Hepatocyte (in vitro differentiated cells): ENCODE results near the gene BRPF3. TPM values are rescaled to one million over a fixed set of nuclear protein-coding genes. Genes with fewer than 3 reads are reported as not detected.
A peak's percentile ranks its signal among the peaks of the same experiment; 100 is the strongest.

Source experiments
- DNase-seq: peaks from one replicate; pipeline ENCODE4 v3.0.0-alpha.2; 2016; ENCODE audit warnings: low spot score
- H2AFZ ChIP-seq: fragments of 200-600 bp; sonication (generic); 2 replicates; pipeline ENCODE4 v1.6.0; 2016; ENCODE audit warnings: antibody characterized with exemption, mild to moderate bottlenecking
- H3K27ac ChIP-seq: fragments of 200-600 bp; sonication (generic); 2 replicates; pipeline ENCODE4 v1.5.1; 2016; ENCODE audit warnings: mild to moderate bottlenecking
- H3K27me3 ChIP-seq: fragments of 200-600 bp; sonication (generic); 2 replicates; pipeline ENCODE4 v1.6.1; 2016
- H3K36me3 ChIP-seq: fragments of 200-600 bp; sonication (generic); replicated peaks from 2 replicates; pipeline ENCODE4 v1.5.1; 2016; ENCODE audit warnings: low read depth; ENCODE audit not compliant: insufficient read depth
- H3K4me1 ChIP-seq: fragments of 200-600 bp; sonication (generic); 2 replicates; pipeline ENCODE4 v1.5.1; 2016; ENCODE audit warnings: mild to moderate bottlenecking, moderate library complexity; ENCODE audit not compliant: insufficient read depth
- H3K4me2 ChIP-seq: fragments of 200-600 bp; sonication (generic); 2 replicates; pipeline ENCODE4 v1.6.0; 2016
- H3K4me3 ChIP-seq: fragments of 200-600 bp; sonication (generic); 2 replicates; pipeline ENCODE4 v1.5.1; 2016; ENCODE audit warnings: mild to moderate bottlenecking
- H3K79me2 ChIP-seq: fragments of 200-600 bp; sonication (generic); 2 replicates; pipeline ENCODE4 v1.6.0; 2017; ENCODE audit warnings: mild to moderate bottlenecking
- H3K9me2 ChIP-seq: fragments of 200-600 bp; sonication (generic); replicated peaks from 2 replicates; pipeline ENCODE4 v1.6.0; 2017; ENCODE audit warnings: mild to moderate bottlenecking; ENCODE audit not compliant: insufficient read depth
- H3K9me3 ChIP-seq: fragments of 200-600 bp; sonication (generic); 2 replicates; pipeline ENCODE4 v1.5.1; 2016; ENCODE audit warnings: low read depth, mild to moderate bottlenecking
- H4K20me1 ChIP-seq: fragments of 200-600 bp; sonication (generic); 2 replicates; pipeline ENCODE4 v1.6.0; 2016; ENCODE audit warnings: mild to moderate bottlenecking; ENCODE audit not compliant: insufficient read depth, poor library complexity, severe bottlenecking
- EZH2 ChIP-seq: fragments of 200-600 bp; sonication (generic); IDR thresholded peaks from 2 replicates; pipeline ENCODE4 v1.6.1; 2016; ENCODE audit warnings: antibody characterized with exemption, mild to moderate bottlenecking, borderline replicate concordance
- EZH2phosphoT487 ChIP-seq: fragments of 200-600 bp; sonication (generic); IDR thresholded peaks from one replicate; pipeline ENCODE4 v1.6.1; 2018; ENCODE audit warnings: antibody characterized with exemption, mild to moderate bottlenecking, low read depth, moderate library complexity; ENCODE audit not compliant: unreplicated experiment, severe bottlenecking
- WGBS: methylation state at CpG from one replicate; pipeline ENCODE4 v1.1.6; 2016; ENCODE audit warnings: low lambda C conversion rate; ENCODE audit errors: missing lambda C conversion rate; 5-methylcytosine and 5-hydroxymethylcytosine counted together
- polyA plus RNA-seq: library from polyadenylated mRNA; unstranded; fragments of >200 nt; fragmentation: Nextera tagmentation; extraction: Ambion mirVana; gene quantifications from 2 replicates; pipeline ENCODE4 v1.2.1, GENCODE V29; 2016
- total RNA-seq: library from RNA; depleted of rRNA; stranded (reverse); fragments of >200 nt; gene quantifications from 2 replicates; pipeline ENCODE4 v1.2.3, GENCODE V29; 2014
- TF ChIP-seq, protein P1 (sequence below): fragments of 200-600 bp; sonication (generic); IDR thresholded peaks from 2 replicates; pipeline ENCODE4 v1.5.1; 2016; ENCODE audit warnings: antibody characterized with exemption, mild to moderate bottlenecking; ENCODE audit not compliant: poor library complexity

The BRPF3 gene
- total and polyA plus RNA-seq, 2 experiments from 2014 or later = 25.5 to 31.4 TPM

- Histone ChIP-seq H3K4me1 (peaks cover under 1% of the 10 kb centered on the region), H2AFZ (no peak overlapping the region), H3K9me2 (no peaks in the 10 kb centered on the region), H3K27ac (peak overlapping the region; percentile 76), H3K36me3 (no peaks in the 10 kb centered on the region), H3K4me2 (no peak overlapping the region), H3K4me3 (no peak overlapping the region), H3K79me2 (no peaks in the 10 kb centered on the region), H3K27me3 (no peaks in the 10 kb centered on the region), H3K9me3 (no peaks in the 10 kb centered on the region), H4K20me1 (no peaks in the 10 kb centered on the region)
- DNase-seq = no peak
- TF ChIP-seq EZH2phosphoT487 (no peak), EZH2 (no peak)
- TF ChIP-seq, protein P1, sequence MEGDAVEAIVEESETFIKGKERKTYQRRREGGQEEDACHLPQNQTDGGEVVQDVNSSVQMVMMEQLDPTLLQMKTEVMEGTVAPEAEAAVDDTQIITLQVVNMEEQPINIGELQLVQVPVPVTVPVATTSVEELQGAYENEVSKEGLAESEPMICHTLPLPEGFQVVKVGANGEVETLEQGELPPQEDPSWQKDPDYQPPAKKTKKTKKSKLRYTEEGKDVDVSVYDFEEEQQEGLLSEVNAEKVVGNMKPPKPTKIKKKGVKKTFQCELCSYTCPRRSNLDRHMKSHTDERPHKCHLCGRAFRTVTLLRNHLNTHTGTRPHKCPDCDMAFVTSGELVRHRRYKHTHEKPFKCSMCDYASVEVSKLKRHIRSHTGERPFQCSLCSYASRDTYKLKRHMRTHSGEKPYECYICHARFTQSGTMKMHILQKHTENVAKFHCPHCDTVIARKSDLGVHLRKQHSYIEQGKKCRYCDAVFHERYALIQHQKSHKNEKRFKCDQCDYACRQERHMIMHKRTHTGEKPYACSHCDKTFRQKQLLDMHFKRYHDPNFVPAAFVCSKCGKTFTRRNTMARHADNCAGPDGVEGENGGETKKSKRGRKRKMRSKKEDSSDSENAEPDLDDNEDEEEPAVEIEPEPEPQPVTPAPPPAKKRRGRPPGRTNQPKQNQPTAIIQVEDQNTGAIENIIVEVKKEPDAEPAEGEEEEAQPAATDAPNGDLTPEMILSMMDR = no peak
- WGBS = 61% methylated on average over 4 of the region's 4 CpGs
These were observed 46.1 kb downstream of the BRPF3 start for GRCh38 chr6:36242626-36243025.

- H3K79me2 ChIP-seq = no peaks in the 10 kb centered on the region
- H2AFZ ChIP-seq = no peak overlapping the region
- no peaks in the 10 kb centered on the region for H3K9me2 ChIP-seq
- no peaks in the 10 kb centered on the region for H3K9me3 ChIP-seq
- peaks cover 9% of the 10 kb centered on the region for H3K4me1 ChIP-seq
- TF ChIP-seq EZH2 (no peak), EZH2phosphoT487 (no peak)
- TF ChIP-seq, protein P1 = no peak
- H3K36me3 ChIP-seq = no peaks in the 10 kb centered on the region
- no peak overlapping the region for H3K4me3 ChIP-seq
- no peak overlapping the region for H3K4me2 ChIP-seq
- H4K20me1 ChIP-seq = no peaks in the 10 kb centered on the region
- WGBS = 64% methylated on average over 3 of the region's 3 CpGs
- DNase-seq = no peak
- no peaks in the 10 kb centered on the region for H3K27me3 ChIP-seq
- no peak overlapping the region for H3K27ac ChIP-seq
These were observed 47.1 kb downstream of the BRPF3 start for GRCh38 chr6:36243562-36244212.

- Histone ChIP-seq H3K4me1 (peaks cover 9% of the 10 kb centered on the region), H3K9me3 (no peaks in the 10 kb centered on the region), H4K20me1 (no peaks in the 10 kb centered on the region), H3K79me2 (no peaks in the 10 kb centered on the region), H3K4me3 (no peak overlapping the region), H3K27me3 (no peaks in the 10 kb centered on the region), H3K36me3 (no peaks in the 10 kb centered on the region), H3K4me2 (no peak overlapping the region), H2AFZ (no peak overlapping the region), H3K9me2 (no peaks in the 10 kb centered on the region), H3K27ac (peak overlapping the region; percentile 61)
- no peak for DNase-seq
- TF ChIP-seq EZH2phosphoT487 (no peak), EZH2 (no peak)
- TF ChIP-seq, protein P1 = no peak
- 83% methylated on average over 8 of the region's 8 CpGs for WGBS
These were observed 48.2 kb downstream of the BRPF3 start for GRCh38 chr6:36244641-36245280.
